ENCODE results near the gene DNAJB14.
A peak's percentile ranks its signal among the peaks of the same experiment; 100 is the strongest.

DNA sequence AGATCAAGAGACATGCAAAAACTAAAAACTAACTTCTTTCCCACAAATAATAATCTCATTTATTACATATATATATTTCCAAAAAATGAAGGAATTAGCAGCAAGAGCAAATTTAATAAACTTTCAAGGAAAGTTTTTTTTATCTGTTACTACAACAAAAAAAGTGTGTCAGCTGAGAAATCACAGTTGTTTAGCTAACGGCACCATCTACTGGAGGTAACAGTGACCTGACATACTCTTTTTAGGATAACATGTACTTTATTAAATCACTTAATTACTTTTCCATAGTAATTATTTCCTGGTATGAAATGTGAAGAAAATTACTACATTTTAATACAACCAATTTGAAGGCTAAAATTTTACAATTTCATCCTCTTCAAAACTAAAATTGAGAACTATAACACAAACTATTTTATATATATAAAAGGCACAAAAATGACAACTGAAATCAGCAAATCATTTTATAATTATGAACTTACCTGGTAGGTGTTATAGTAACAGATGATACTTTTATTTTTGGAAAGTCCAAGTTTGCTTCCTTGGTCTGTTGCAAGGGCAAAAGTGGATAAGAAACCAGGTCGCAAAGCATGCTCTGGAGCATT lies 61.3 kb downstream of the DNAJB14 start:
- TF ChIP-seq, protein P1, sequence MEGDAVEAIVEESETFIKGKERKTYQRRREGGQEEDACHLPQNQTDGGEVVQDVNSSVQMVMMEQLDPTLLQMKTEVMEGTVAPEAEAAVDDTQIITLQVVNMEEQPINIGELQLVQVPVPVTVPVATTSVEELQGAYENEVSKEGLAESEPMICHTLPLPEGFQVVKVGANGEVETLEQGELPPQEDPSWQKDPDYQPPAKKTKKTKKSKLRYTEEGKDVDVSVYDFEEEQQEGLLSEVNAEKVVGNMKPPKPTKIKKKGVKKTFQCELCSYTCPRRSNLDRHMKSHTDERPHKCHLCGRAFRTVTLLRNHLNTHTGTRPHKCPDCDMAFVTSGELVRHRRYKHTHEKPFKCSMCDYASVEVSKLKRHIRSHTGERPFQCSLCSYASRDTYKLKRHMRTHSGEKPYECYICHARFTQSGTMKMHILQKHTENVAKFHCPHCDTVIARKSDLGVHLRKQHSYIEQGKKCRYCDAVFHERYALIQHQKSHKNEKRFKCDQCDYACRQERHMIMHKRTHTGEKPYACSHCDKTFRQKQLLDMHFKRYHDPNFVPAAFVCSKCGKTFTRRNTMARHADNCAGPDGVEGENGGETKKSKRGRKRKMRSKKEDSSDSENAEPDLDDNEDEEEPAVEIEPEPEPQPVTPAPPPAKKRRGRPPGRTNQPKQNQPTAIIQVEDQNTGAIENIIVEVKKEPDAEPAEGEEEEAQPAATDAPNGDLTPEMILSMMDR (IDR thresholded peaks at IDR 0.05; ENCODE audit: borderline replicate concordance, extremely low read depth, low read length, poor library complexity, severe bottlenecking), result peak; percentile 65
- TF ChIP-seq EZH2 (IDR thresholded peaks at IDR 0.05; ENCODE audit: borderline replicate concordance, low read depth, low read length, severe bottlenecking), result no peak
